Smooth muscle cell (in vitro differentiated cells): ENCODE measurements around the gene PDIA5. TPM values are rescaled to one million over a fixed set of nuclear protein-coding genes. Genes with fewer than 3 reads are reported as not detected.

ENCODE experiments used
- DNase-seq: peaks from one replicate; lab custom pipeline; 2025; ENCODE audit not compliant: unreplicated experiment; lab: John Stamatoyannopoulos, UW
- H2AFZ ChIP-seq: fragments of 200-600 bp; sonication (generic); 2 replicates; pipeline ENCODE4 v1.6.0; 2016; ENCODE audit warnings: antibody characterized with exemption, low read depth, mild to moderate bottlenecking
- H3F3A ChIP-seq: fragments of 200-600 bp; sonication (generic); 2 replicates; pipeline ENCODE4 v1.6.0; 2017; ENCODE audit warnings: antibody characterized with exemption, low read depth
- H3K27ac ChIP-seq: fragments of 200-600 bp; sonication (generic); 2 replicates; pipeline ENCODE4 v1.5.1; 2016; ENCODE audit warnings: low read depth, mild to moderate bottlenecking
- H3K27me3 ChIP-seq: fragments of 200-600 bp; sonication (generic); 2 replicates; pipeline ENCODE4 v1.6.1; 2016; ENCODE audit warnings: low read depth, mild to moderate bottlenecking
- H3K36me3 ChIP-seq: fragments of 200-600 bp; sonication (generic); 2 replicates; pipeline ENCODE4 v1.5.1; 2016; ENCODE audit warnings: low read depth
- H3K4me1 ChIP-seq: fragments of 200-600 bp; sonication (generic); 2 replicates; pipeline ENCODE4 v1.5.1; 2016; ENCODE audit warnings: low read depth
- H3K4me2 ChIP-seq: fragments of 200-600 bp; sonication (generic); 2 replicates; pipeline ENCODE4 v1.6.0; 2016; ENCODE audit warnings: mild to moderate bottlenecking
- H3K4me3 ChIP-seq: fragments of 200-600 bp; sonication (generic); 2 replicates; pipeline ENCODE4 v1.5.1; 2016; ENCODE audit warnings: mild to moderate bottlenecking
- H3K79me2 ChIP-seq: fragments of 200-600 bp; sonication (generic); 2 replicates; pipeline ENCODE4 v1.6.0; 2016; ENCODE audit warnings: low read depth, mild to moderate bottlenecking
- H3K9ac ChIP-seq: fragments of 200-600 bp; sonication (generic); 2 replicates; pipeline ENCODE4 v1.6.0; 2016; ENCODE audit warnings: low read depth
- H3K9me3 ChIP-seq: fragments of 200-600 bp; sonication (generic); replicated peaks from 2 replicates; pipeline ENCODE4 v1.5.1; 2016; ENCODE audit warnings: low read depth
- H4K20me1 ChIP-seq: fragments of 200-600 bp; sonication (generic); 2 replicates; pipeline ENCODE4 v1.6.0; 2016; ENCODE audit warnings: low read depth
- whole genome bisulfite sequencing: methylation state at CpG from one replicate; pipeline ENCODE4 v1.1.7; 2016; ENCODE audit warnings: low lambda C conversion rate; 5-methylcytosine and 5-hydroxymethylcytosine counted together
- polyA plus RNA-seq: library from polyadenylated mRNA; unstranded; fragments of >200 nt; fragmentation: Nextera tagmentation; extraction: Ambion mirVana; gene quantifications from 2 replicates; pipeline ENCODE4 v1.2.1, GENCODE V29; 2016
- total RNA-seq: library from RNA; depleted of rRNA; stranded (reverse); fragments of >200 nt; gene quantifications from 2 replicates; pipeline ENCODE4 v1.2.3, GENCODE V29; 2014
- TF ChIP-seq, protein P1 (sequence below): fragments of 200-600 bp; sonication (generic); IDR thresholded peaks from 2 replicates; pipeline ENCODE4 v1.5.1; 2017; ENCODE audit warnings: borderline replicate concordance, mild to moderate bottlenecking, antibody characterized with exemption; ENCODE audit not compliant: insufficient read depth, poor library complexity, severe bottlenecking

PDIA5 gene
- total and polyA plus RNA-seq, 2 experiments from 2014 or later, result 65.4 to 102 TPM

DNA sequence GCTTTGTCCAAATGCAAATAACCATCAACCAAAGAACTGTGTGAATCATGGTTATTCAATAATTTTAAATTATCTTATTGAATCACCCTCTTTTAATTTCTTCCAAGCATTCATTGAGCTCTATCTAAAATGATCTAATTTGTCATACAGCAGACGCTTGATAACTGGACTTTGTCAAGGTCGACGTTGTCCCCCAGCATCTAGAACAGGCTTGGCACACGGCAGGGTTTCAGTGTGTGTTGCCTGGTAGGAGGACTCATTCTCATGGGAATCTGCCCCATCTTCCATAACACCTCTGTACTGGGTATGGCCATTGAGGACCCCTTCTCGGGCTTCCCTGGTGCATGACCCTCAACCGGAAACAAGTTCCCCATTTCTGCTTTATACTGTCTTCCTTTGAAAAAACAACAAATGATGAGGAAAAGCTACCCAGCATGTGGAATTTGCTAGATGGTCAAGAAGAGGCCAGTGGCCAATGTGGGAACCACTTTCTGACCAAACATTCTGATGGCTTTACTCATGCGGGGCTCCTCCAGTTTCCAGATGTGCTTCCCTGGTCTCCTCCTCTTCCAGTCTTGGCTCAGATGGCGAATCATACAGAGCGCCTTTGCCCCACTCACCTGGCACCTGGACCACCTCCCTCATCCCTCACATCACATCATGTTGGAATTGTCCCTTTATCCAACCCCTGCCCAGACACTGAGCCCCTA is 93.3 kb downstream of the PDIA5 start:
- H3K4me1 ChIP-seq, result peaks cover 7% of the 10 kb centered on the region
- no peaks in the 10 kb centered on the region for H4K20me1 ChIP-seq
- H3K9me3 ChIP-seq, result no peaks in the 10 kb centered on the region
- no peaks in the 10 kb centered on the region for H3K79me2 ChIP-seq
- TF ChIP-seq, protein P1, sequence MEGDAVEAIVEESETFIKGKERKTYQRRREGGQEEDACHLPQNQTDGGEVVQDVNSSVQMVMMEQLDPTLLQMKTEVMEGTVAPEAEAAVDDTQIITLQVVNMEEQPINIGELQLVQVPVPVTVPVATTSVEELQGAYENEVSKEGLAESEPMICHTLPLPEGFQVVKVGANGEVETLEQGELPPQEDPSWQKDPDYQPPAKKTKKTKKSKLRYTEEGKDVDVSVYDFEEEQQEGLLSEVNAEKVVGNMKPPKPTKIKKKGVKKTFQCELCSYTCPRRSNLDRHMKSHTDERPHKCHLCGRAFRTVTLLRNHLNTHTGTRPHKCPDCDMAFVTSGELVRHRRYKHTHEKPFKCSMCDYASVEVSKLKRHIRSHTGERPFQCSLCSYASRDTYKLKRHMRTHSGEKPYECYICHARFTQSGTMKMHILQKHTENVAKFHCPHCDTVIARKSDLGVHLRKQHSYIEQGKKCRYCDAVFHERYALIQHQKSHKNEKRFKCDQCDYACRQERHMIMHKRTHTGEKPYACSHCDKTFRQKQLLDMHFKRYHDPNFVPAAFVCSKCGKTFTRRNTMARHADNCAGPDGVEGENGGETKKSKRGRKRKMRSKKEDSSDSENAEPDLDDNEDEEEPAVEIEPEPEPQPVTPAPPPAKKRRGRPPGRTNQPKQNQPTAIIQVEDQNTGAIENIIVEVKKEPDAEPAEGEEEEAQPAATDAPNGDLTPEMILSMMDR, result no peak
- H3K9ac ChIP-seq, result no peak overlapping the region
- H2AFZ ChIP-seq, result no peak overlapping the region
- H3K36me3 ChIP-seq, result peaks cover 17% of the 10 kb centered on the region
- no peak overlapping the region for H3K4me2 ChIP-seq
- H3F3A ChIP-seq, result no peaks in the 10 kb centered on the region
- DNase-seq, result no peak
- no peak overlapping the region for H3K4me3 ChIP-seq
- 85% methylated on average over 9 of the region's 9 CpGs for WGBS
- H3K27me3 ChIP-seq, result no peaks in the 10 kb centered on the region
- no peak overlapping the region for H3K27ac ChIP-seq

DNA sequence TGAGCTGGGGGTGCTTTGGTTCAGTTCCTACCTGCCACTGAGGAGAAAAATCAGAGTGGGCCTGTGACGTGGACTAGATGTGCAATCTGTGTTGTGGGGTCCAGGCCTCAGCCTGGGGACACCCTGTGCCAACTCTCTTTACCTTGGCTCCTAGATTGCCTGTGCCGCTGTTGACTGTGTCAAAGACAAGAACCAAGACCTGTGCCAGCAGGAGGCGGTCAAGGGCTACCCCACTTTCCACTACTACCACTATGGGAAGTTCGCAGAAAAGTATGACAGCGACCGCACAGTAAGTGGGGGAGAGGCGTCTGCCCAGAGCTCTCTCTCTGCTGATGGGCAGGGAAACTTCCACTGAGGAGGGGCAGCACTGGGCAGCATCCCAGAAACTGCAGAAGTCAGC is 94.3 kb downstream of the PDIA5 start:
- 100% methylated on average over 7 of the region's 7 CpGs for WGBS
- no peak for DNase-seq
- Histone ChIP-seq H3F3A (no peaks in the 10 kb centered on the region), H3K27me3 (no peaks in the 10 kb centered on the region), H3K36me3 (peaks cover 21% of the 10 kb centered on the region), H3K4me3 (no peak overlapping the region), H3K9me3 (no peaks in the 10 kb centered on the region), H3K79me2 (no peaks in the 10 kb centered on the region), H4K20me1 (no peaks in the 10 kb centered on the region), H3K4me2 (no peak overlapping the region), H3K9ac (no peak overlapping the region), H2AFZ (no peak overlapping the region), H3K27ac (no peak overlapping the region), H3K4me1 (no peaks in the 10 kb centered on the region)
- TF ChIP-seq, protein P1, result no peak

DNA sequence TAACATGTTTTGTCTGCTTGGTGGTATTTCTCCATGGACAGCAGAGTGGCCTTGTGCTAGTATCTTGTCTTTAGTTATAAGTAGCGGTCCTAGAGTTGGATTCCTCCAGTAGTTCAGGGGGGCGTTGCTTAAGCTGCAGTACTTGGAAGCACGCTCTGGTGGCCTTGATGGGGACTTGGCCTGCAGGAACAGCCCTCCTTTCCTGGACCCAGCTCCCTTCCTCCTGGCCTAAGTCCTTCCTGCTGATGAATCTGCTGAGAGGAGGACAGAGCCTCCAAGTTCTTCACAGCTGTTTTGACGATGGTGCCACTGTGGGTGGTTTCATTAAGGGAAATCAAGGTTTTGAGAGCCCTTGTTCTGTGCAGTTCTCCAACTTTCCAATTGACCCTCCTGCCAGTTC is 96.3 kb downstream of the PDIA5 start:
- Histone ChIP-seq H3K9me3 (no peaks in the 10 kb centered on the region), H3K79me2 (no peaks in the 10 kb centered on the region), H2AFZ (no peak overlapping the region), H3K4me3 (no peak overlapping the region), H3K4me2 (no peak overlapping the region), H3K9ac (no peak overlapping the region), H3K27ac (no peak overlapping the region), H3K36me3 (peaks cover 21% of the 10 kb centered on the region), H3F3A (no peaks in the 10 kb centered on the region), H4K20me1 (no peaks in the 10 kb centered on the region), H3K4me1 (no peaks in the 10 kb centered on the region), H3K27me3 (no peaks in the 10 kb centered on the region)
- TF ChIP-seq, protein P1, result no peak
- DNase-seq, result no peak
- WGBS, result 95% methylated on average over 4 of the region's 4 CpGs

DNA sequence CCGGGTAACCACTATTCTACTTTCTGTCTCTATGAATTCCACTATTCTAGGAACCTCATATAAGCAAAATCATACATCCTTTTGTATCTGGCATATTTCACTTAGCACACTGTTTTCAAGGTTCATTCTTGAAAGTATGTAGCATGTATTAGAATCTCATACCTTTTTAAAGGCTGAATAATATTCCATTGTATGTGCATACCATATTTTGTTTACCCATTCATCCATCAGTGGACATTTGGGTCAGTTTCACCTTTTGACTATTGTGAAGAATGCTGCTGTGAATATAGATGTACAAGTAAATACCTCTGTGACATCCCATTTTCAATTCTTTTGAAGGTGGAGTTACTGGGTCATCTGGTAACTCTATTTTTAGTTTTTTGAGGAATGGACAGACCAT is 98.3 kb downstream of the PDIA5 start:
- H3K4me2 ChIP-seq, result no peak overlapping the region
- no peak overlapping the region for H3K9ac ChIP-seq
- no peak overlapping the region for H3K4me3 ChIP-seq
- H3K27ac ChIP-seq, result no peak overlapping the region
- no peaks in the 10 kb centered on the region for H3K9me3 ChIP-seq
- TF ChIP-seq, protein P1, result no peak
- WGBS, result 98% methylated on average over 1 of the region's 1 CpG
- no peaks in the 10 kb centered on the region for H3K27me3 ChIP-seq
- no peaks in the 10 kb centered on the region for H3F3A ChIP-seq
- H4K20me1 ChIP-seq, result no peaks in the 10 kb centered on the region
- peaks cover 21% of the 10 kb centered on the region for H3K36me3 ChIP-seq
- H3K4me1 ChIP-seq, result no peaks in the 10 kb centered on the region
- H2AFZ ChIP-seq, result no peak overlapping the region
- H3K79me2 ChIP-seq, result no peaks in the 10 kb centered on the region
- no peak for DNase-seq
